K562 (cell line): Measurements from ENCODE around the gene IBTK.

Experiments used
- EZH2 ChIP-seq: IDR thresholded peaks from 2 replicates; pipeline ENCODE4 v1.6.1; 2012; ENCODE audit warnings: low read depth, mild to moderate bottlenecking, inconsistent platforms, low read length, borderline replicate concordance
- HCFC1 ChIP-seq: IDR thresholded peaks from 2 replicates; pipeline ENCODE4 v1.6.1; 2012; ENCODE audit warnings: low read depth, low read length, improper control_type of control experiment
- NFIC ChIP-seq: fragments of 450-650 bp; IDR thresholded peaks from 2 replicates; pipeline ENCODE4 v1.6.1; 2017; ENCODE audit warnings: mild to moderate bottlenecking, inconsistent platforms
- WHSC1 ChIP-seq: IDR thresholded peaks from one replicate; pipeline ENCODE4 v1.6.1; 2012; ENCODE audit warnings: low read length, control low read depth, inconsistent platforms
- TF ChIP-seq, protein P1 (sequence below), 2 experiments: fragments of 450-650 bp; formaldehyde crosslinking in 1 of 2; IDR thresholded peaks; 2 replicates each; pipeline versions ENCODE4 v1.4.0 to v1.6.1; 2014 to 2020; ENCODE audit warnings: mild to moderate bottlenecking in 2 of 2, borderline replicate concordance in 1 of 2, low read depth in 1 of 2

DNA sequence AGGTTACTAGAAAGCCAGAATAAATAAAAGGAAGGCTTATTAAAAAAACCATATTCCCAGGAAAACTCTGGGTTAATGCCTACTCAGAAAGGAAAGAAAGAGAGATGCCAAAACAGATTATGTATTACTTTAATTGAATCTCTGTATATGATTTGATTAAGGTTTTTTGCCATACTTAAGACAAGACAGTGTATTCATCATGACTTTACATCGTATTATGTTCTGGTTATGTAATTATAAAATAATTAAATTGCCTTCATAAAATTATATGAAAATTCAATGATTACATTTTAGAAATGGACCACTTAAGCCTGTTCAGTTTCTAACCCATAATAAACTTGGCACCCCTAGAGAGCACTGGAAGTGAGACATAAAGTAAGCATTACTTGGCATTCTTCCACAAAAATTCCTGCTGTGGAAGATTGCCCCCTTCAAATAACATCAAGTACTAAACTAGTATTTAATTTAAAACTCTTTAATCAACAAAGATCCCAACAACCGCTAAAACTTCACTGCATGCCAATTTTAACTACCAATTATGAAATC lies 20.8 kb upstream of the IBTK start:
- TF ChIP-seq EZH2 (no peak), HCFC1 (no peak), NFIC (no peak), WHSC1 (no peak)
- TF ChIP-seq, protein P1, sequence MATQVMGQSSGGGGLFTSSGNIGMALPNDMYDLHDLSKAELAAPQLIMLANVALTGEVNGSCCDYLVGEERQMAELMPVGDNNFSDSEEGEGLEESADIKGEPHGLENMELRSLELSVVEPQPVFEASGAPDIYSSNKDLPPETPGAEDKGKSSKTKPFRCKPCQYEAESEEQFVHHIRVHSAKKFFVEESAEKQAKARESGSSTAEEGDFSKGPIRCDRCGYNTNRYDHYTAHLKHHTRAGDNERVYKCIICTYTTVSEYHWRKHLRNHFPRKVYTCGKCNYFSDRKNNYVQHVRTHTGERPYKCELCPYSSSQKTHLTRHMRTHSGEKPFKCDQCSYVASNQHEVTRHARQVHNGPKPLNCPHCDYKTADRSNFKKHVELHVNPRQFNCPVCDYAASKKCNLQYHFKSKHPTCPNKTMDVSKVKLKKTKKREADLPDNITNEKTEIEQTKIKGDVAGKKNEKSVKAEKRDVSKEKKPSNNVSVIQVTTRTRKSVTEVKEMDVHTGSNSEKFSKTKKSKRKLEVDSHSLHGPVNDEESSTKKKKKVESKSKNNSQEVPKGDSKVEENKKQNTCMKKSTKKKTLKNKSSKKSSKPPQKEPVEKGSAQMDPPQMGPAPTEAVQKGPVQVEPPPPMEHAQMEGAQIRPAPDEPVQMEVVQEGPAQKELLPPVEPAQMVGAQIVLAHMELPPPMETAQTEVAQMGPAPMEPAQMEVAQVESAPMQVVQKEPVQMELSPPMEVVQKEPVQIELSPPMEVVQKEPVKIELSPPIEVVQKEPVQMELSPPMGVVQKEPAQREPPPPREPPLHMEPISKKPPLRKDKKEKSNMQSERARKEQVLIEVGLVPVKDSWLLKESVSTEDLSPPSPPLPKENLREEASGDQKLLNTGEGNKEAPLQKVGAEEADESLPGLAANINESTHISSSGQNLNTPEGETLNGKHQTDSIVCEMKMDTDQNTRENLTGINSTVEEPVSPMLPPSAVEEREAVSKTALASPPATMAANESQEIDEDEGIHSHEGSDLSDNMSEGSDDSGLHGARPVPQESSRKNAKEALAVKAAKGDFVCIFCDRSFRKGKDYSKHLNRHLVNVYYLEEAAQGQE (IDR thresholded peaks at IDR 0.05; ENCODE audit: borderline replicate concordance) = no peak
- TF ChIP-seq, protein P1 (CRISPR knock-in tag; IDR thresholded peaks at IDR 0.05; ENCODE audit: low read depth) = no peak
